IMR-90 (cell line): ENCODE results near the gene BAIAP2L1.

Experiments
- BHLHE40 ChIP-seq: fragments of 150-350 bp; IDR thresholded peaks from 2 replicates; pipeline ENCODE4 v1.6.1; 2016; ENCODE audit warnings: mild to moderate bottlenecking, low read depth, low read length
- CEBPB ChIP-seq: IDR thresholded peaks from 2 replicates; pipeline ENCODE4 v1.6.1; 2012; ENCODE audit warnings: low read depth, low read length, improper control_type of control experiment
- CHD1 ChIP-seq: IDR thresholded peaks from 2 replicates; pipeline ENCODE4 v1.6.1; 2012; ENCODE audit warnings: low read depth, low read length, improper control_type of control experiment
- ELK1 ChIP-seq: fragments of 150-350 bp; IDR thresholded peaks from 2 replicates; pipeline ENCODE4 v1.6.1; 2016; ENCODE audit warnings: low read depth, mild to moderate bottlenecking, low read length, moderate library complexity, borderline replicate concordance
- FOS ChIP-seq: fragments of 150-350 bp; IDR thresholded peaks from 2 replicates; pipeline ENCODE4 v1.6.1; 2016; ENCODE audit warnings: low read depth, low read length
- POLR2A ChIP-seq: IDR thresholded peaks from 2 replicates; pipeline ENCODE4 v1.6.1; 2012; ENCODE audit warnings: mild to moderate bottlenecking, low read depth, low read length
- RFX5 ChIP-seq: IDR thresholded peaks from 2 replicates; pipeline ENCODE4 v1.8.0; 2012; ENCODE audit warnings: low read depth, mild to moderate bottlenecking, low read length, moderate library complexity
- TF ChIP-seq, protein P1 (sequence below): conservative IDR thresholded peaks from 2 replicates; pipeline ENCODE4 v1.5.1; 2012; ENCODE audit warnings: mild to moderate bottlenecking, low read depth, low read length, improper control_type of control experiment
- TF ChIP-seq, protein P2 (sequence below): fragments of 150-350 bp; IDR thresholded peaks from 2 replicates; pipeline ENCODE4 v1.6.1; 2017; ENCODE audit warnings: mild to moderate bottlenecking, antibody characterized with exemption, low read length, low read depth

DNA sequence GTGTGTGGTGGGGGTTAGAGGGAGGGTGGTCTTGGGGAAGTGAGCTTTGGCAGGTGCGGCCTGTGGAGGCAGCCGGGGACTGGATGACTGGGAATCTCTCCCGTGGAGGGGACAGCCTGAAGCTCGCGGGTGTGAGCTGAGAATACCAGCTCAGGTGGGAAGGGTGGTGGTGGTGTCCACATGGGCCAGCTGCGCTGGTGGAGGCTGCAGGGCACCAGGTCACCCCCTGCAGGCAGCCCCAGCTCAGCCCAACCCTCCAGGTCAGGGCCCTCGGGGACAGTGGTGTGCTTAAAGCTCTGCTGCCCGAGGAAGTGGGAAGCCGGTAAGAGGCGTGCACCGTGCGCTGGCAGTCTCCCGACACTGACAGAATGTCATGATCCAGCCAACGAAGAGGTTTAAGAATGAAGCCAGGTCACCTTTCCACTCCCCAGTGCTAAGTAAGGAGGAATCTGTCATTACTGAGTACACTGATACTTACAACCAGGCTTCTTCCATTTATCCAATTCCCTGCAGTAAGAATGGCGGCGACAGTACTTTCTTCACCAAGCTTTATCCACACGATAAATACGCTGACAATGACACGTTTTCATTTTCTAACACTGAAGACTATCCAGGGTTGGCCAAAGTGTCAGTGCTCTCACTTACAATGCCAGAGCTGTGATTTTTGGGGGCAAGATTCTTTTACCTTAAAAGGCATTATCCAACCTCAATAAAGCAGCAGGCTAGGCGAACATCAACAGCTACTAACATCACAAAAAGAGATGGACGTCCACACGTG, 99.0 kb downstream of the BAIAP2L1 start:
- TF ChIP-seq ELK1 = no peak
- TF ChIP-seq, protein P1, sequence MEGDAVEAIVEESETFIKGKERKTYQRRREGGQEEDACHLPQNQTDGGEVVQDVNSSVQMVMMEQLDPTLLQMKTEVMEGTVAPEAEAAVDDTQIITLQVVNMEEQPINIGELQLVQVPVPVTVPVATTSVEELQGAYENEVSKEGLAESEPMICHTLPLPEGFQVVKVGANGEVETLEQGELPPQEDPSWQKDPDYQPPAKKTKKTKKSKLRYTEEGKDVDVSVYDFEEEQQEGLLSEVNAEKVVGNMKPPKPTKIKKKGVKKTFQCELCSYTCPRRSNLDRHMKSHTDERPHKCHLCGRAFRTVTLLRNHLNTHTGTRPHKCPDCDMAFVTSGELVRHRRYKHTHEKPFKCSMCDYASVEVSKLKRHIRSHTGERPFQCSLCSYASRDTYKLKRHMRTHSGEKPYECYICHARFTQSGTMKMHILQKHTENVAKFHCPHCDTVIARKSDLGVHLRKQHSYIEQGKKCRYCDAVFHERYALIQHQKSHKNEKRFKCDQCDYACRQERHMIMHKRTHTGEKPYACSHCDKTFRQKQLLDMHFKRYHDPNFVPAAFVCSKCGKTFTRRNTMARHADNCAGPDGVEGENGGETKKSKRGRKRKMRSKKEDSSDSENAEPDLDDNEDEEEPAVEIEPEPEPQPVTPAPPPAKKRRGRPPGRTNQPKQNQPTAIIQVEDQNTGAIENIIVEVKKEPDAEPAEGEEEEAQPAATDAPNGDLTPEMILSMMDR = no peak
- TF ChIP-seq RFX5 = no peak
- TF ChIP-seq, protein P2, sequence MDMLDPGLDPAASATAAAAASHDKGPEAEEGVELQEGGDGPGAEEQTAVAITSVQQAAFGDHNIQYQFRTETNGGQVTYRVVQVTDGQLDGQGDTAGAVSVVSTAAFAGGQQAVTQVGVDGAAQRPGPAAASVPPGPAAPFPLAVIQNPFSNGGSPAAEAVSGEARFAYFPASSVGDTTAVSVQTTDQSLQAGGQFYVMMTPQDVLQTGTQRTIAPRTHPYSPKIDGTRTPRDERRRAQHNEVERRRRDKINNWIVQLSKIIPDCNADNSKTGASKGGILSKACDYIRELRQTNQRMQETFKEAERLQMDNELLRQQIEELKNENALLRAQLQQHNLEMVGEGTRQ = no peak
- TF ChIP-seq FOS = no peak
- TF ChIP-seq POLR2A = no peak
- no peak for TF ChIP-seq BHLHE40
- TF ChIP-seq CEBPB = no peak
- TF ChIP-seq CHD1 = no peak
